ENCODE results near the gene MARVELD3. TPM values are rescaled to one million over a fixed set of nuclear protein-coding genes. Genes with fewer than 3 reads are reported as not detected.

MARVELD3 gene
- total RNA-seq, 3 donors from 2014 or later (not counting 1 experiment from before 2014, with no cell fraction given): not detected

GRCh38 chr16:71648162-71648561 is 22.2 kb downstream of the MARVELD3 start:
- H3K27me3 ChIP-seq (ENCODE audit: control insufficient read depth, insufficient read depth, low read length): no peaks in the 10 kb centered on the region
- no peaks in the 10 kb centered on the region for H3K9me3 ChIP-seq (ENCODE audit: control insufficient read depth, insufficient read depth, low read length)
- WGBS (ENCODE audit: insufficient coverage): 100% methylated on average over 2 of the region's 2 CpGs
- Mint-ChIP-seq H3K4me1 (no peaks in the 10 kb centered on the region), H3K27ac (no peak overlapping the region), H3K36me3 (peaks cover 5% of the 10 kb centered on the region), H3K4me3 (no peak overlapping the region), H3K9me3 (no peaks in the 10 kb centered on the region), H3K27me3 (ENCODE audit: low read depth in 2 of 2) (no peaks in the 10 kb centered on the region)
- no peaks in the 10 kb centered on the region for H3K4me1 ChIP-seq (ENCODE audit: control insufficient read depth, insufficient read depth, low read length)
- no peak for TF ChIP-seq CTCF (IDR thresholded peaks at IDR 0.05)
- intact Hi-C loops (cut with micrococcal nuclease): no loop called here
- H3K27ac ChIP-seq (ENCODE audit: low read length): no peak overlapping the region
- DNase-seq (no peak), ATAC-seq (no peak)
- H3K36me3 ChIP-seq (ENCODE audit: control insufficient read depth, insufficient read depth, low read length): peaks cover 15% of the 10 kb centered on the region
- no peak overlapping the region for H3K4me3 ChIP-seq (ENCODE audit: low read length)

DNA sequence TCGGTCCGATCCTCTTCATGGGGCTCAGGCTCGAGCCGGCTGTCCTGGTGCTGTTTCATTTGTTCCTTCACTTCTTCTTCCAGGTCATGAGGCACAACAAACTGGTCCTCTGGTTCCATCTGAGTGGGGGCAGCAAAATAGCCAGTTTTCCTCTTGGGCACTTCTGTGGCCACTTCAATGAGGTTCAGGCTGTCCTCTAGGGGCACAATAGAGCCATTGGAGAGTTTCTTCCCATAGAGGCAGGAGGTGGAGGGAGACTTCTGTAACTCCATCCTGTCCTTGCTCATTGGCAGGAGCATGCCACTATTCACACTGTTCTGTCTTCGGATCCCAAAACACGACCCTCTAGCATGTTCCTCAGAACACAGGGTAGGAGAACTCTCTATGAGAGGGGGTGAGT is 22.9 kb downstream of the MARVELD3 start:
- no peak for TF ChIP-seq CTCF (IDR thresholded peaks at IDR 0.05)
- Histone ChIP-seq H3K9me3 (ENCODE audit: control insufficient read depth, insufficient read depth, low read length) (no peaks in the 10 kb centered on the region), H3K4me1 (ENCODE audit: control insufficient read depth, insufficient read depth, low read length) (no peaks in the 10 kb centered on the region), H3K4me3 (ENCODE audit: low read length) (no peak overlapping the region), H3K27ac (ENCODE audit: low read length) (no peak overlapping the region), H3K36me3 (ENCODE audit: control insufficient read depth, insufficient read depth, low read length) (peaks cover 15% of the 10 kb centered on the region), H3K27me3 (ENCODE audit: control insufficient read depth, insufficient read depth, low read length) (no peaks in the 10 kb centered on the region)
- DNase-seq: no peak
- no peak for ATAC-seq
- Mint-ChIP-seq H3K4me1 (no peaks in the 10 kb centered on the region), H3K4me3 (no peak overlapping the region), H3K9me3 (no peaks in the 10 kb centered on the region), H3K36me3 (peaks cover 5% of the 10 kb centered on the region), H3K27ac (no peak overlapping the region), H3K27me3 (ENCODE audit: low read depth in 2 of 2) (no peaks in the 10 kb centered on the region)
- WGBS (ENCODE audit: insufficient coverage): 99% methylated on average over 4 of the region's 6 CpGs
- intact Hi-C loops (cut with micrococcal nuclease): no loop called here

DNA sequence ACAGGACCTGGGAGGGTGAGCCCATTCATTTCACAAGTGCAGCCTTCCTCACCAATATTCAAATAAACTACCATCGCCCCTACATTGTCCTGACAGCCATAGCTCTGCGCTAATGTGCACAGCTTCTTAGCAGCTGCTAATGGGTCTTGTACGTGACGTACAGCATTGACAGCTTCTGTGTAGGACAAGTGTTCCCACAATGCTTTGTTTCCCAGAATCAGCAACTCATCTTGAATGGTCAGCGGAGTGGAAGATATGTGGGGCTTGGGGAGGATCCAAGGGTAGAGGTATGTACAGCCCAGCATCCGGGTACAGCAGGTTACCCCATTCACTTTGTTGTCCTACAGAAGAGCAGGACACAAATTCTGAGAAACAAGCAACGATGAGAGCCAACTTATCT is 23.7 kb downstream of the MARVELD3 start:
- WGBS (ENCODE audit: insufficient coverage): 95% methylated on average over 6 of the region's 7 CpGs
- peaks cover 21% of the 10 kb centered on the region for H3K36me3 ChIP-seq (ENCODE audit: control insufficient read depth, insufficient read depth, low read length)
- H3K27me3 ChIP-seq (ENCODE audit: control insufficient read depth, insufficient read depth, low read length): no peaks in the 10 kb centered on the region
- H3K4me1 Mint-ChIP-seq: no peaks in the 10 kb centered on the region
- H3K27ac Mint-ChIP-seq: no peak overlapping the region
- ATAC-seq (no peak), DNase-seq (no peak)
- H3K4me3 Mint-ChIP-seq: no peak overlapping the region
- H3K9me3 Mint-ChIP-seq: no peaks in the 10 kb centered on the region
- intact Hi-C loops (cut with micrococcal nuclease): no loop called here
- TF ChIP-seq CTCF (IDR thresholded peaks at IDR 0.05): no peak
- no peak overlapping the region for H3K4me3 ChIP-seq (ENCODE audit: low read length)
- H3K4me1 ChIP-seq (ENCODE audit: control insufficient read depth, insufficient read depth, low read length): no peaks in the 10 kb centered on the region
- H3K36me3 Mint-ChIP-seq: peaks cover 5% of the 10 kb centered on the region
- no peaks in the 10 kb centered on the region for H3K27me3 Mint-ChIP-seq (ENCODE audit: low read depth in 2 of 2)
- H3K9me3 ChIP-seq (ENCODE audit: control insufficient read depth, insufficient read depth, low read length): no peaks in the 10 kb centered on the region
- no peak overlapping the region for H3K27ac ChIP-seq (ENCODE audit: low read length)

DNA sequence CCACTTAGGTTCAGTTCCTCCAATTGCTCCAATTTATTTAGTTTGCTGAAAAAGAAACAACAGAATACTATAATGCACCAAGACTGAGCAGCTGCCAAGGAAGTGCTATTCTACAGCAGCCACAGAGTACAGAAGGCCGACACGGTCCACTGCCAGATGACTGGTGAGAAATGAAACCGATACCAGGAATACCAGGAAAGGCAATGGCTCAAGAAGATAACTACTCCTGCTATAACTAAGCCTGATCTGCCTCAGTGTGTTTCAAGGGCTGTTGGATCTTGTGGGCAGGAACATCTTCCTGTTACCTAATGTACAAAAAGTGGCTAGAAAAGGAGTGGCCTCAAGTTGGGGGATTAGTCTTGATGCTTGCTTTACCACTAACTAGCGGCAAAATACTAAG is 32.8 kb downstream of the MARVELD3 start:
- H3K27me3 ChIP-seq (ENCODE audit: control insufficient read depth, insufficient read depth, low read length): no peaks in the 10 kb centered on the region
- no peak for TF ChIP-seq CTCF (IDR thresholded peaks at IDR 0.05)
- peaks cover 34% of the 10 kb centered on the region for H3K36me3 ChIP-seq (ENCODE audit: control insufficient read depth, insufficient read depth, low read length)
- no peak for ATAC-seq
- Mint-ChIP-seq H3K27ac (no peak overlapping the region), H3K4me1 (no peaks in the 10 kb centered on the region), H3K27me3 (ENCODE audit: low read depth in 2 of 2) (no peaks in the 10 kb centered on the region), H3K9me3 (no peaks in the 10 kb centered on the region), H3K4me3 (no peak overlapping the region), H3K36me3 (peaks cover 15% of the 10 kb centered on the region)
- H3K4me1 ChIP-seq (ENCODE audit: control insufficient read depth, insufficient read depth, low read length): no peaks in the 10 kb centered on the region
- no peak overlapping the region for H3K4me3 ChIP-seq (ENCODE audit: low read length)
- H3K9me3 ChIP-seq (ENCODE audit: control insufficient read depth, insufficient read depth, low read length): no peaks in the 10 kb centered on the region
- no peak overlapping the region for H3K27ac ChIP-seq (ENCODE audit: low read length)
- WGBS (ENCODE audit: insufficient coverage): 87% methylated on average over 3 of the region's 4 CpGs
- intact Hi-C loops (cut with micrococcal nuclease): no loop called here
- no peak for DNase-seq
